HepG2 (cell line): ENCODE data around the gene AKNA. TPM values are rescaled to one million over a fixed set of nuclear protein-coding genes. Genes with fewer than 3 reads are reported as not detected.

Experiments used
- ATAC-seq: fragments of 200-7000 bp; cut with Tn5 transposase; 3 replicates; pipeline ENCODE4 v1.9.1; 2020; ENCODE audit warnings: mild to moderate bottlenecking, moderate library complexity
- BruUV-seq: library from RNA; stranded (reverse); fragments of 400-500 nt; replicated peaks from 2 replicates; lab custom pipeline; 2021; lab: Mats Ljungman, UMichigan
- CTCF ChIA-PET: fragments of 300-600 bp; formaldehyde crosslinking; extraction: SDS; loops from one replicate; lab custom pipeline; 2021; ENCODE audit warnings: low total read pairs, inconsistent platforms, low intra/inter-chr PET ratio; lab: Yijun Ruan, JAX
- POLR2A ChIA-PET: fragments of 350-600 bp; sonication (Branson Sonifier 250); formaldehyde crosslinking; loops from one replicate; lab custom pipeline; 2020; ENCODE audit warnings: antibody characterized with exemption, inconsistent platforms; lab: Yijun Ruan, JAX
- DNase-seq: peaks from one replicate; pipeline ENCODE4 v3.0.0-alpha.2; 2015; ENCODE audit warnings: low spot score
- FAIRE-seq: peaks from 3 replicates; lab custom pipeline; 2011; peaks lifted over from hg19 to GRCh38; lab: Jason Lieb, UNC
- H2AFZ ChIP-seq: one replicate; pipeline ENCODE4 v1.6.1; 2011; ENCODE audit warnings: low read length, inconsistent platforms
- H3K27ac ChIP-seq: fragments of 300-600 bp; 3 replicates; pipeline ENCODE4 v1.8.0; 2011; ENCODE audit warnings: mixed run types, mild to moderate bottlenecking, mixed read lengths, low read length, inconsistent platforms; ENCODE audit not compliant: insufficient read depth; ENCODE audit errors: extremely low read length
- H3K27me3 ChIP-seq, 2 experiments: fragments of 200-600 bp in 1 of 2; 2 replicates in 1 of 2; 3 replicates in 1 of 2; pipeline versions ENCODE4 v1.6.0 to v1.8.0; 2011; ENCODE audit warnings: low read length in 2 of 2, mild to moderate bottlenecking in 2 of 2, moderate library complexity in 2 of 2, inconsistent platforms in 1 of 2; ENCODE audit not compliant: insufficient read depth in 2 of 2, control insufficient read depth in 1 of 2
- H3K36me3 ChIP-seq, 2 experiments: fragments of 200-600 bp in 1 of 2; replicated peaks in 1 of 2; 2 replicates in 1 of 2; 3 replicates in 1 of 2; pipeline versions ENCODE4 v1.5.1 to v1.8.0; 2011; ENCODE audit warnings: low read length in 2 of 2, inconsistent platforms in 1 of 2; ENCODE audit not compliant: insufficient read depth in 2 of 2, control insufficient read depth in 1 of 2
- H3K4me1 ChIP-seq: 2 replicates; pipeline ENCODE4 v1.5.1; 2012; ENCODE audit warnings: low read length, inconsistent platforms; ENCODE audit not compliant: insufficient read depth
- H3K4me2 ChIP-seq: 2 replicates; pipeline ENCODE4 v1.6.0; 2011; ENCODE audit warnings: low read depth, low read length, inconsistent platforms
- H3K4me3 ChIP-seq, 3 experiments: fragments of 200-600 bp in 1 of 3; sonication (generic), shearing (Covaris generic) in 1 of 3; replicated peaks in 1 of 3; 2 replicates each; pipeline ENCODE4 v1.5.1; 2011 to 2016; ENCODE audit warnings: low read length in 3 of 3, inconsistent platforms in 2 of 3, low read depth in 2 of 3, mild to moderate bottlenecking in 2 of 3, control low read depth in 1 of 3, mixed read lengths in 1 of 3; ENCODE audit not compliant: insufficient read depth in 1 of 3
- H3K79me2 ChIP-seq: one replicate; pipeline ENCODE4 v1.6.1; 2011; ENCODE audit warnings: low read length, inconsistent platforms; ENCODE audit not compliant: insufficient read depth
- H3K9ac ChIP-seq: 2 replicates; pipeline ENCODE4 v1.6.0; 2011; ENCODE audit warnings: mild to moderate bottlenecking, low read depth, low read length, inconsistent platforms; ENCODE audit not compliant: insufficient read depth
- H3K9me3 ChIP-seq: 2 replicates; pipeline ENCODE4 v1.5.1; 2012; ENCODE audit warnings: mild to moderate bottlenecking, low read length
- H4K20me1 ChIP-seq: 2 replicates; pipeline ENCODE4 v1.6.0; 2011; ENCODE audit warnings: inconsistent platforms, mild to moderate bottlenecking, low read length, moderate library complexity; ENCODE audit not compliant: insufficient read depth
- ARNT ChIP-seq: fragments of 450-650 bp; IDR thresholded peaks from 2 replicates; pipeline ENCODE4 v1.6.1; 2017
- CHD4 ChIP-seq: fragments of 200-600 bp; sonication (generic); IDR thresholded peaks from 2 replicates; pipeline ENCODE4 v1.7.0; 2017; ENCODE audit warnings: mild to moderate bottlenecking, low read length, borderline replicate concordance
- FLYWCH1 ChIP-seq: sonication (generic); formaldehyde crosslinking; IDR thresholded peaks from 2 replicates; pipeline ENCODE4 v1.8.1; 2023; ENCODE audit warnings: mild to moderate bottlenecking, missing genetic modification reagents
- HHEX ChIP-seq: IDR thresholded peaks from 2 replicates; pipeline ENCODE4 v1.6.1; 2016; ENCODE audit warnings: control low read depth
- MIXL1 ChIP-seq: IDR thresholded peaks from 2 replicates; pipeline ENCODE4 v1.6.1; 2016
- PAX8 ChIP-seq: sonication (generic); formaldehyde crosslinking; IDR thresholded peaks from 2 replicates; pipeline ENCODE4 v1.8.0; 2022; ENCODE audit warnings: mild to moderate bottlenecking, missing genetic modification reagents, borderline replicate concordance
- WIZ ChIP-seq: sonication (generic); formaldehyde crosslinking; IDR thresholded peaks from 2 replicates; pipeline ENCODE4 v1.5.1; 2020; ENCODE audit warnings: mild to moderate bottlenecking, missing genetic modification reagents
- ZNF121 ChIP-seq: sonication (generic); formaldehyde crosslinking; IDR thresholded peaks from 2 replicates; pipeline ENCODE4 v1.5.0; 2020; ENCODE audit warnings: mild to moderate bottlenecking, missing genetic modification reagents
- ZNF160 ChIP-seq: sonication (generic); formaldehyde crosslinking; IDR thresholded peaks from 2 replicates; pipeline ENCODE4 v1.8.0; 2022; ENCODE audit warnings: mild to moderate bottlenecking, inconsistent platforms, missing genetic modification reagents
- ZNF264 ChIP-seq: sonication (generic); formaldehyde crosslinking; IDR thresholded peaks from 2 replicates; pipeline ENCODE4 v1.4.0; 2020; ENCODE audit warnings: missing genetic modification reagents
- ZNF546 ChIP-seq: sonication (generic); formaldehyde crosslinking; conservative IDR thresholded peaks from 2 replicates; pipeline ENCODE4 v1.8.1; 2023; ENCODE audit warnings: mild to moderate bottlenecking, missing genetic modification reagents
- ZNF547 ChIP-seq: sonication (generic); formaldehyde crosslinking; IDR thresholded peaks from 2 replicates; pipeline ENCODE4 v1.5.1; 2020; ENCODE audit warnings: mild to moderate bottlenecking, missing genetic modification reagents
- ZNF709 ChIP-seq: sonication (generic); formaldehyde crosslinking; IDR thresholded peaks from 2 replicates; pipeline ENCODE4 v1.5.0; 2020; ENCODE audit warnings: mild to moderate bottlenecking, missing genetic modification reagents
- WGBS: methylation state at CpG from one replicate; pipeline ENCODE4 v1.1.6; 2017; ENCODE audit warnings: low lambda C conversion rate; 5-methylcytosine and 5-hydroxymethylcytosine counted together
- in situ Hi-C: cut with HindIII; loops from 2 replicates; pipeline ENCODE4 v1.10.0; 2017; ENCODE audit warnings: low pct_unique_long_range_greater_than_20kb; ENCODE audit not compliant: extremely low pct_ligation_motif_present
- intact Hi-C: fragments of 100-400 bp; cut with micrococcal nuclease; formaldehyde crosslinking; loops from one replicate; pipeline ENCODE4 v1.10.0; 2022; ENCODE audit not compliant: unreplicated experiment
- polyA plus RNA-seq, 8 experiments: library from polyadenylated mRNA; depleted of rRNA in 3 of 8; stranded (reverse) in 7 of 8; unstranded in 1 of 8; fragments of >200 nt; fragmentation: Illumina TruSeq in 4 of 8; extraction: Trizol in 4 of 8; gene quantifications; 2 replicates each; pipeline versions ENCODE4 v1.2.1 to v1.2.3, GENCODE V29; 2011 to 2016; ENCODE audit warnings: low read depth in 4 of 8, missing spikeins in 1 of 8, mixed read lengths in 1 of 8; ENCODE audit not compliant: insufficient read depth in 1 of 8
- total RNA-seq, 5 experiments: library from RNA; depleted of rRNA; stranded (reverse); fragments of >200 nt; fragmentation: Illumina TruSeq; extraction: Trizol; gene quantifications; 2 replicates each; pipeline ENCODE4 v1.2.3, GENCODE V29; 2016; ENCODE audit warnings: low read depth in 1 of 5
- TF ChIP-seq, protein P1 (sequence below): sonication (generic); formaldehyde crosslinking; IDR thresholded peaks from 2 replicates; pipeline ENCODE4 v1.4.0; 2020; ENCODE audit warnings: missing genetic modification reagents, mild to moderate bottlenecking, borderline replicate concordance
- TF ChIP-seq, protein P2 (sequence below): sonication (generic); formaldehyde crosslinking; IDR thresholded peaks from 2 replicates; pipeline ENCODE4 v1.8.0; 2022; ENCODE audit warnings: missing genetic modification reagents, mild to moderate bottlenecking, inconsistent platforms, borderline replicate concordance
- TF ChIP-seq, protein P3 (sequence below): sonication (generic); formaldehyde crosslinking; conservative IDR thresholded peaks from 2 replicates; pipeline ENCODE4 v1.4.0; 2020; ENCODE audit warnings: missing genetic modification reagents
- TF ChIP-seq, protein P4 (sequence below): sonication (generic); formaldehyde crosslinking; IDR thresholded peaks from 2 replicates; pipeline ENCODE4 v1.8.0; 2022; ENCODE audit warnings: missing genetic modification reagents, mild to moderate bottlenecking, moderate library complexity, borderline replicate concordance

Gene AKNA
- total and polyA plus RNA-seq, 2 of the 13 experiments (the other 11 are each of a cell fraction or from before 2014, with no cell fraction given), result 3.0 to 3.1 TPM

DNA sequence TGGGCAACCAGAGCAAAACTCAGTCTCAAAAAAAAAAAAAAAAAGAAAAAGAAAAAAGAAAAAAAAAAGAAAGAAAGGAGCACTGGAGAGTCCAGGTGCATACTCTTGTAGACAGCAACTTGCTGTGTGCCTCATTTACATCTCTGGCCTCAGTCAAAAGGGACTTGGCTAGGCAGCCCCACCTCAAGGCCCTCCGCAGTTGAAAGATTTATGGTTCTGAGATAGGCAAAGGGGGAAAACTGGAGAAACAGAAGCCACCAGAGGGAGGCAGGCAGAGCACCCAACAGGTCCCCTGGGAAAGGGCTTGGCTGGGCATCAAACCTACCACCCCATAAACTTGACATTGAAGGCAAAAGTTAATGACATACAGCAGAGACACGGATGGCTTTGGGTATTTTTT lies 52.0 kb downstream of the AKNA start:
- H3K4me2 ChIP-seq, result no peak overlapping the region
- intact Hi-C loops, result loop anchor here (5.0 kb wide), 1 partner anchor 52 kb away; the partner anchor contains the start of gene AKNA
- 89% methylated on average over 2 of the region's 2 CpGs for WGBS
- peaks cover 1 to 12% of the 10 kb centered on the region in 2 experiments; a peak in 3 of 5 replicates for H3K36me3 ChIP-seq
- H3K9ac ChIP-seq, result no peak overlapping the region
- H3K4me3 ChIP-seq, result no peak overlapping the region
- H2AFZ ChIP-seq, result no peak overlapping the region
- in situ Hi-C loops, result no loop called here
- no peak for ATAC-seq
- H3K27me3 ChIP-seq, result no peaks in the 10 kb centered on the region
- H4K20me1 ChIP-seq, result no peaks in the 10 kb centered on the region
- H3K79me2 ChIP-seq, result peaks cover 6% of the 10 kb centered on the region
- BruUV-seq, result no TSS peak
- TF ChIP-seq PAX8 (CRISPR knock-in tag) (no peak), ARNT (no peak), MIXL1 (CRISPR knock-in tag) (no peak), CHD4 (no peak), WIZ (CRISPR knock-in tag) (no peak), FLYWCH1 (no peak), ZNF264 (no peak), ZNF547 (CRISPR knock-in tag) (no peak), ZNF709 (CRISPR knock-in tag) (no peak), ZNF546 (CRISPR knock-in tag) (no peak), ZNF160 (CRISPR knock-in tag) (no peak), HHEX (no peak), ZNF121 (no peak)
- TF ChIP-seq, protein P1, sequence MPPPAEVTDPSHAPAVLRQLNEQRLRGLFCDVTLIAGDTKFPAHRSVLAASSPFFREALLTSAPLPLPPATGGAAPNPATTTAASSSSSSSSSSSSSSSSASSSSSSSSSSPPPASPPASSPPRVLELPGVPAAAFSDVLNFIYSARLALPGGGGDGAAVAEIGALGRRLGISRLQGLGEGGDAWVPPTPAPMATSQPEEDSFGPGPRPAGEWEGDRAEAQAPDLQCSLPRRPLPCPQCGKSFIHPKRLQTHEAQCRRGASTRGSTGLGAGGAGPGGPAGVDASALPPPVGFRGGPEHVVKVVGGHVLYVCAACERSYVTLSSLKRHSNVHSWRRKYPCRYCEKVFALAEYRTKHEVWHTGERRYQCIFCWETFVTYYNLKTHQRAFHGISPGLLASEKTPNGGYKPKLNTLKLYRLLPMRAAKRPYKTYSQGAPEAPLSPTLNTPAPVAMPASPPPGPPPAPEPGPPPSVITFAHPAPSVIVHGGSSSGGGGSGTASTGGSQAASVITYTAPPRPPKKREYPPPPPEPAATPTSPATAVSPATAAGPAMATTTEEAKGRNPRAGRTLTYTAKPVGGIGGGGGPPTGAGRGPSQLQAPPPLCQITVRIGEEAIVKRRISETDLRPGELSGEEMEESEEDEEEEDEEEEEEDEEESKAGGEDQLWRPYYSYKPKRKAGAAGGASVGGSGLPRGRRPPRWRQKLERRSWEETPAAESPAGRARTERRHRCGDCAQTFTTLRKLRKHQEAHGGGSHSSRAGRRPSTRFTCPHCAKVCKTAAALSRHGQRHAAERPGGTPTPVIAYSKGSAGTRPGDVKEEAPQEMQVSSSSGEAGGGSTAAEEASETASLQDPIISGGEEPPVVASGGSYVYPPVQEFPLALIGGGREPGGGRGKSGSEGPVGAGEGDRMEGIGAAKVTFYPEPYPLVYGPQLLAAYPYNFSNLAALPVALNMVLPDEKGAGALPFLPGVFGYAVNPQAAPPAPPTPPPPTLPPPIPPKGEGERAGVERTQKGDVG, result no peak
- TF ChIP-seq, protein P2, sequence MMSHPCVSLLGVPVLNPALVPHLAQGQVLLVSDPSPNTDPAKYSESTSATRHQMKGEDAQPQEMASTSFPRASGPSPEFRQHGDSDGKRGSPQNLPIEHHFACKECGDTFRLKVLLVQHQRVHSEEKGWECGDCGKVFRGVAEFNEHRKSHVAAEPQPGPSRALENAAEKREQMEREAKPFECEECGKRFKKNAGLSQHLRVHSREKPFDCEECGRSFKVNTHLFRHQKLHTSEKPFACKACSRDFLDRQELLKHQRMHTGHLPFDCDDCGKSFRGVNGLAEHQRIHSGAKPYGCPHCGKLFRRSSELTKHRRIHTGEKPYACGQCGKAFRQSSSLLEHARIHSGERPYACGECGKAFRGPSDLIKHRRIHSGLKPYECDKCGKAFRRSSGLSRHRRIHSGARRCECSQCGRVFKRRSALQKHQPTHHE, result no peak
- TF ChIP-seq, protein P3, sequence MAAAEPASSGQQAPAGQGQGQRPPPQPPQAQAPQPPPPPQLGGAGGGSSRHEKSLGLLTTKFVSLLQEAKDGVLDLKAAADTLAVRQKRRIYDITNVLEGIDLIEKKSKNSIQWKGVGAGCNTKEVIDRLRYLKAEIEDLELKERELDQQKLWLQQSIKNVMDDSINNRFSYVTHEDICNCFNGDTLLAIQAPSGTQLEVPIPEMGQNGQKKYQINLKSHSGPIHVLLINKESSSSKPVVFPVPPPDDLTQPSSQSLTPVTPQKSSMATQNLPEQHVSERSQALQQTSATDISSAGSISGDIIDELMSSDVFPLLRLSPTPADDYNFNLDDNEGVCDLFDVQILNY, result no peak
- TF ChIP-seq, protein P4, sequence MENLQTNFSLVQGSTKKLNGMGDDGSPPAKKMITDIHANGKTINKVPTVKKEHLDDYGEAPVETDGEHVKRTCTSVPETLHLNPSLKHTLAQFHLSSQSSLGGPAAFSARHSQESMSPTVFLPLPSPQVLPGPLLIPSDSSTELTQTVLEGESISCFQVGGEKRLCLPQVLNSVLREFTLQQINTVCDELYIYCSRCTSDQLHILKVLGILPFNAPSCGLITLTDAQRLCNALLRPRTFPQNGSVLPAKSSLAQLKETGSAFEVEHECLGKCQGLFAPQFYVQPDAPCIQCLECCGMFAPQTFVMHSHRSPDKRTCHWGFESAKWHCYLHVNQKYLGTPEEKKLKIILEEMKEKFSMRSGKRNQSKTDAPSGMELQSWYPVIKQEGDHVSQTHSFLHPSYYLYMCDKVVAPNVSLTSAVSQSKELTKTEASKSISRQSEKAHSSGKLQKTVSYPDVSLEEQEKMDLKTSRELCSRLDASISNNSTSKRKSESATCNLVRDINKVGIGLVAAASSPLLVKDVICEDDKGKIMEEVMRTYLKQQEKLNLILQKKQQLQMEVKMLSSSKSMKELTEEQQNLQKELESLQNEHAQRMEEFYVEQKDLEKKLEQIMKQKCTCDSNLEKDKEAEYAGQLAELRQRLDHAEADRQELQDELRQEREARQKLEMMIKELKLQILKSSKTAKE (CRISPR knock-in tag), result no peak
- TF ChIP-seq, all 625 proteins: peak for 0
- FAIRE-seq (no peak), DNase-seq (no peak)
- POLR2A ChIA-PET, result no interaction called here
- Histone ChIP-seq H3K4me1 (peaks cover 23% of the 10 kb centered on the region), H3K9me3 (no peaks in the 10 kb centered on the region), H3K27ac (no peak overlapping the region)
- CTCF ChIA-PET, result no interaction called here
